ENCODE measurements around the gene CACNA2D1.
"Not testable (repeated sequence)": the region's sequence is repeated elsewhere in the genome, so short reads cannot be mapped to it uniquely, and the experiment has no call there.

Gene CACNA2D1

DNA sequence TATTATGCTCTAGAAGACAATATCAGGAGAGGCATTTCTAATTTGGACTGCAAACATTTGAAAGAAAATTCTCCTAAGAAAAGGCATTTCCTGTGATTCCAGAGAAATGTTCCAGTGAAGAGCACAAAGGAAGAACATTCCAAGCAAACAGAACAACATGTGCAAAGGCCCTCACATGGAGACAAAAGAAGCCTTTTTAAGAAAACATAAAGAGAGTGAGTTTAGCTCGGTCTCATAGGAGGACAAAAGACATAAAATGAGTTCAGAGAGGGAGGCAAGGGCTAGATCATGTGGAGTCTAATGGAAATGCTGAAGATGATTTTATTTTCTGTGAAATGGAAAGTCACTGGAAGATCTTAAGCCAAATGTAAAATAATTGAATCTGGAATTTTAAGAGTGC is 404.0 kb downstream of the CACNA2D1 start:
- DNase-seq (ENCODE audit: low spot score) = no peak

DNA sequence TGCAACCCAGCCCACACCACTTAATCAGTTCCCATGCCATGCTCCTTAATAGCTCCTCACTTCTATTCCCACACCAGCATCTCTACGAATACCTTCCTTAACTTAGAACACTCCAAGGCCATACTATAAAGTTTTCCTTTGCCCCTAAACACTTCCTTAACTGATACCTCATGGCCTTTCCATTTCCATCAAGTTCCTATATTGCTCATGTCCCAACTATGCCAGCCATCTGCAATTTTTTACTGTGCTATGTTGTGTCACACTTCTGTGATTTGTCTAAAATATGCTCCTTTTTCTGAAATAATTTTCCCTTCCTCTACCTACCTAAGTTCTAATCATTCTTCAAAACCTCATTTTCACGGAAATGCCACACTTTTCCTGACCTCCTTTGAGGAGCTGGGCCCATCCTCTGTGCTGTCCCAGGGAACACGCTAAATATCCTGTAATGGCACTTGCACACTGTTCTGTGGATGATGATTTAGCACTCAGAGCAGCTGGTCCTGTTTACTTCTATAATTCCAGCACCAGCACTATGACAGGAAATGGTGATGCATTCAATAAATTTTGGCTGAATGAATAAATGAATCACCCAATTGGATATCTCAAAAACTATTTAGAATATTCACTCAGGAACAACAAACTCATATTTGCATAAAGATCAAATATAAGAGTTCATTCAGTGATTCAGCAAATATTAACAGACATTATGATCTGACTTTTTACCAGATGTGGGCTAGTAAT is 407.3 kb downstream of the CACNA2D1 start:
- no peak for DNase-seq (ENCODE audit: low spot score)

DNA sequence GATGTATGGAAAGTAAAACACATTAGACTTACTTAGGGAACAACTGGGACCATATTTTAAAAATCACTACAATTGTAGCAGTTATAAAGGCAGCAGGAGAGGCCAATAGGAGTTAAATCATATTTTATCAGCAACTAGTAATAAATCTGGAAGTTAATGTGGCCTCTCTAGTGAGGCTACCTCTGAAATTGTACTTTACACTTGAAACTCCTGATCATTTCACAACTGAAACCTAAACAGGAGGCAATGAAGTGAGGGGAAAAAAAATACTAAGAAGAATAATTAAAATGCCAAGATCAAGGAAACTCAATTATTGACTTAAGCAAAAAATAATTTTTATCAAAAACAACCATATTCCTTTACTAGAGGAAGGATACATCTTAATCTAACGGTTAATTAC is 408.1 kb downstream of the CACNA2D1 start:
- DNase-seq (ENCODE audit: low spot score) = no peak

DNA sequence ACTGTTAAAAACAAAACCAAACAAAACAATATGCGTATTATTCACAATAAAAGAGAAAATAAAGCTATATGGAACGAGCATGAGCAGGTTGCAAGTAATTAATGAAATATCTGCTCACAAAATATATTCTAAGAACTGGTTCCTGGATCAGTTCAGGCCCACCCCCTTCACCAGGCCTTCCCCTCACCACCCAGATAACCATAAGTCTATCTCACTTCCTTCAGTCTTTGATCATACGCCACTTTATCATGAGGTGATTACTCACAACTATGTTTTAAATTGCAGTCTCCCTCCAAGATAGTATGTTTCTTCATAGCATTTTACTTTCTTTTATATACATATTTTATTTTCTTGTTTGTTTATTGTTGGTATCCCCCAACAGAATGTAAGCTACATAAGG is 410.7 kb downstream of the CACNA2D1 start:
- DNase-seq (ENCODE audit: low spot score) = no peak

DNA sequence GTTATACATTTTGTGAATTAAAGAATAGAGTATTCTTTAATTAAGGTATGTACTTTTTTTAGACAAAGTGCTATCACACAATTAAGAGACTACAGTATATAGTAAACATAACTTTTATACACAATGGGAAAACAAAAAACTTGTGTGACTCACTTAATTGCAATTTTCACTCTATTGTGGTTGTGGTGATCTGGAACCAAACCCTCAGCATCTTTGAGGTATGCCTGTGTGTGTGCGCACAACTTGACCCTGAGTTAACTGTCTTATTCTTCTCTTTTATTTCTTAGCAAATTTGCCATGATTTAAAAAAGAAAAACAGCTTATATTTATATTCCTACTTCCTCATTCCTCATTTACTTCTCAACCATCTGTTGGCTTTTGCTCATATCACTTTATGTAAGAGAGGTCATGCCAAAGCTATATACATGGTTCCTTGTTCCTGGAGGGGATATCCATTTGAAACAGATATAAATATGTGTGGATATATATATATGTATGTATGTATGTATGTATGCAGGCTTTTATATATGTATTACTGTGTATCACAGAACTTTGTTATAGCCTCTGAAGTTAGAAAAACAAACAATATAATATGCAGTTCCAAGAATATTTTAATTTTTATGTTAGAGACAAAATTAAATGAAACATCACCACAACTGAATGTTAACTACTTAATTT is 414.2 kb downstream of the CACNA2D1 start:
- no peak for DNase-seq (ENCODE audit: low spot score)

DNA sequence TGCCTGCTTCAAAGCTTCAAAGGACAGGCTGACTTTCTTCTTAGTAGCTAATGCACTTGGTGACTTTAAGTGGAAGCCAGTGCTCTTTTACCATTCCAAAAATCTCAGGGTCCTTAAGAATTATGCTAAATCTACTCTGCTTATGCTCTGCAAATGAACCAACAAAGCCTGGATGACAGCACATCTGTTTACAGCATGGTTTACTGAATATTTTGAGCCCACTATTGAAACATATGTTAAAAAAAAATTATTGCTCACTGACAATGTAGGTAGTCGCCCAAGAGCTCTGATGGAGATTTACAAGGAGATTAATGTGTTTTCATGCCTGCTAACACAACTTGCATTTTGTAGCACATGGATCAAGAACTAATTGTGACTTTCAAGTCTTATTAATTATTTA is 415.5 kb downstream of the CACNA2D1 start:
- DNase-seq (ENCODE audit: low spot score) = no peak

DNA sequence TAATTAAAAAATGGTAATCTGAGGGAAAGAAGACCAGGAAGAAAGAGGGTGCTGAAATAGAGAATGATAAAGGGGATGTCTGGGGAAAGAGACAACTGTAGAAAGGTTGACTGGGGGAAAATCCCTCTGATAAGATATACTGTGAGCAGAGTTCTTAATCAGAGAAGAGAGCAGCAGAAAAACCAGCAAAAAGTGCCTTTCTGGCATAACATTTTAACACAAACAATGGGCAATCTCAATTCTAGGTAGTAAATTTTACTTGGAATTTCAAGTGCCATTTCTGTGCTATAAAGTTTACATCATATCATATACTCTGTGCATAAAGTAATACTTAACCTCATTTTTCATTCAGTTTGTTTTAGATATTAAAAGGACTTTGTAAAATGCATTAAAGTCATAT is 421.9 kb downstream of the CACNA2D1 start:
- DNase-seq (ENCODE audit: low spot score) = no peak

DNA sequence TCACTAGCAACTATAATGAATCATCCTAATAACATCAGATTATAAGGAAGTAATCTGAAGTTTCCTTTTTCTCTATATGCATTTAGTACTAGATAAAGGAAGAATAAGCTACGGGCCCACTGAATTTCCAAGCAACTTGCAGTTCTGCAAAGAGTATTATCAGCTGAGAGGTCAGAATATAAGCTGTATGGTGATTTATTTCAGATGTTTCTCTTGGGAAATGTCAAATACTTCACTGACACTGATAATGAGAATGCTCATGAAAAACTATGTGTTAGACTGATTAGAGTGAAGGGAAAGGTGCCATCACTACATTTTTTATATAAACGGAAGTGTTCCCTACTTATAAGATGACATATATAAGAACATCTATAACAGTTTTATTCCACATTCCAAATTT is 422.5 kb downstream of the CACNA2D1 start:
- DNase-seq (ENCODE audit: low spot score) = no peak

DNA sequence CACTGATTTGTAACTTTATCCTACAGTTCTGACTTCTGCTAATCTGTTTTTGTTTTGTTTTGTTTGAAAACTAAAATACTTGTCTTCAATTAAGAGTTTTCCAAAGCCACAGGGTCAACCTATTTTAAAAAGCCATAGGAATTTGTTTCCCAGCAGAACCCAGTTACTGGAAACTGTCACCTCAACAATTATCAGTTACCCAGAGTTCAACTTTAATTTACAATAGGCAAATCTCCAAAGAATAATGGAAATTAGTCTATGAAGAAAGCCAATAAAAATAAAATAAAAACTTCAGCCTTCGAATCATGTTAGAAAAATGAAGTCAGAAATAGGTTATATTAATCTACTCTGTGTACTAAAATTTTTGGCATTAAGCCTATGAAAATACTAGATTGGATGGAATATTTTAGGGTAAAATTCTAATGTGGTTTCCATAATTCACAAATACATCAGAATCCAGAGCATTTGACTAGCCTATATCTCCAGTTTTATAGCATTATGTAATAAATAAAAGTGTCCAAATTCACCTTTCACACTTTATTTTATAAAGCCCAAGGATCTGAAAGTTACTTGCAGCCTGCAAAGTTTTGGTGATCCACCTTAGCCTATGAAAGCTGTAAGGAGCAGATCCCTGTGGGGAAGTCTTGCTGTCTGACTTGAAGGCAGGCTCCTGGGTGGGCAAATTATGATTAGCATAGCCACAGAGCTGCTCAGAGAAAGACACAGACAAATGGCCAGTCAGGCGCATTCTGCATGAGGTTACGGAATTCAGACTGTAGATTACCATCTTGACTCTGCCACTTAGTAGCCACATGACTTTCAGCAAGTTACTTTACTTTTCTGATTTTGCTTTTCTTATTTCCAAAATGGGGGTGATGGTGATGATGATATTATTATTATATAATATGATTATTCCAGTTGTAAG is 423.8 kb downstream of the CACNA2D1 start:
- DNase-seq (ENCODE audit: low spot score) = no peak

DNA sequence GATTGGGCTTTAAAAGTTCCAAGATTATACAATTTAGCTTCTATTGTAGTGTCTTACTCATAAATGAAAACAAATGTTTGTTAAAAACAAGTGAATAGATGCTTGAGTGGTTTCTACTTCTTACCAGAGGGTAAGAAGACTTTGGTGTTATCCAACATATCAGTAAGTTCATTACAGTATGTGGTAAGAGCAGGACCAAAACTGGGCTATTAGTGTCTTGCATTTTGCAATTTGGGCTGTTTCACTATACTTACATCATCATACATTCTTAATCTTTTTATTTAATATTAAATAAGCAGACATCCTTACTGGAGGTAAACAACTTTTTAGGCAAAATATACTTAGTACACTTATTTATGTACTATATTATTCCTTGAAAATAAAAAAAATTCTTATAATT is 425.4 kb downstream of the CACNA2D1 start:
- no peak for DNase-seq (ENCODE audit: low spot score)

DNA sequence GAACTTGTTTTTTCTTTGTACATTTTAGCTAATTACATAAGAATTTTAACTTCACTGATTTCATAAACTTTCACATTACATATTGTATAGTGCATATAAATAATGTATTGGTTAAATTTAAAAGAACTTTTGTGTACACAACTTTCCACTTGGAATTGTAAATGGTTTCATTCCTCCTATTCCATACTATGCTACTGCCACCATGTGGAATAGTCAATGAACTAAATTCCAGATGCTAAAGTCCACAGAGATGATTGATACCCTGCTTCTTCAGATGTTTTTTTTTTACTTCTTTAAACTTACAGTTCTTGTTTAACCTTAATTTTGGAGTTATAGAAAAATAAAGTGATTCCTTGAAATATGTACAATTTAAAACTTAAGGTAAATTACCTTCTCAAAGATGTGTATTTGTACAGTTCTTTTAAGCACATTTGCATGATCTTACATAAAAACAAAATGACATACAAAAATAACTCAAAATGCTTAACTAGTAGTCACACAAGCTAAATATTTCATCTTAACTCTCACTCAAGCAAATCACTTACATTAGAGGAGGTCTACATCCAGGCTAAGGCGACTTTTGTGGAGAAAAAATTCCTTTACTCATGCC is 426.1 kb downstream of the CACNA2D1 start:
- DNase-seq (ENCODE audit: low spot score) = no peak

DNA sequence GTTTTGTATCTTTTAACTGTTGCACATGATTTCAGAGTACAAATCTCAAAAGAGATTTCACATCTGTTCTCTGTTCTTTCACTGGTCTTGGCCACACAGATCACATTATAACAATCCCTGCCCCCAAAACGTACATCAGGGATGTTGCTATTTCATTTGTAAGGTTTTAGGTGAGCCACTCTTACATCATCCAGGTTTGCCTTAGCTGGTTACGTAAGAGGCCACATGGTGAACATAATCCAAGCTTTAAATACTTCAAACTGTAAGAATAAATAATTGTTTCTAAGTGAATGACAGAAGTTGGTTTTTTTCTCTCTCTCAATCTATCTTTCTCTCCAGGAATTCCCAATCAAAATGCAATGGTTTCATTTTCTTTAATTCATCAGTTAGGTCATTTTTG is 427.8 kb downstream of the CACNA2D1 start:
- DNase-seq (ENCODE audit: low spot score) = no peak

DNA sequence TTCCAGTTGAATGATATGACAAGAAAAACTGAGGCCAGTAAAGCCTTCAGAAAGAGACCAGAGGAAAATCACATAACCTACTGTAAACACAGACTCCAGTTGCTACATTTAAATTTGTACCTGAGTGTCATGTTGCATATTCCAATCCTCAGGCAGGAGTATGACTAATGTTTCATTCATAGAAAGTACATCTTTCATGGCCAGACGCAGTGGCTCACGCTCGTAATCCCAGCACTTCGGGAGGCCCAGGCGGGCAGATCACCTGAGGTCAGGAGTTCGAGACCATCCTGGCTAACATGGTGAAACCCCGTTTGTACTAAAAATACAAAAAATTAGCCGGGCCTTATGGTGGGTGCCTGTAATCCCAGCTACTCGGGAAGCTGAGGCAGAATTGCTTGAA is 429.0 kb downstream of the CACNA2D1 start:
- not testable (repeated sequence) for DNase-seq (ENCODE audit: low spot score)

DNA sequence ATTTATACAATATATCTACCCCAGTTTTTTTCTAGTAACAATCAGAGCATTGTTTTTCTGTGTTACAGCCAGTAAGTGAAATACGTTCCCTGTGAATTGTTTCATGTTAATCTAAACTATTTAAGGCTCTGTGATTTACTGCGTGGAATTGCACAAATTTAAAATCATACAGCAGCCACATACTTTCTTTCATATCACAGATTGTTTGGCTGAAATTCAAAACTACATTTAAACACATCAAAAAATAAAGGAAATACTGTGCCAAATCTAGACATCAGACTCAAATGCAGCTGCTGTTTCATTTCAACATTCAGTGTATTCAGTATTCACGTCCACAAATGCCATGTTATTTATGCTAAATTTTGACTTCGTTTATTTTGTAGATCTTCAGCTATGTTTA is 431.1 kb downstream of the CACNA2D1 start:
- no peak for DNase-seq (ENCODE audit: low spot score)

DNA sequence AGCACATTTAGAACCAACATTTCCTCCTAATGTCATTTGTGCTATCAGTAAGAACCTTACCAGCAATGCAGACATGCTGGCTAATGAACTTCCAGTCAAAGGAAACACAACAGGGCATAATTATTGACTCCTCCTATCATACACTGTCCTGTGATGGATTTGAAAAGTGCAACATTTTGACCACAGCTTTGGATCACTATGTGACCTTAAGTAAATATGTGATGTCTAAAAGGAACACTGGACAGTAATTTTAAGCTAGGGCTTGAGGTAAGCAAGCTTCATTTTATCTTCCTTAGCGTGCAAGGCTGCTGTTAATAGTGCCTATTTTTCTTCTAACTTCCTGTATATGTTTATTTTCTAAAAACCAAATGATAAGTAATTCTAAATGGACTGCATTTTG is 433.2 kb downstream of the CACNA2D1 start:
- no peak for DNase-seq (ENCODE audit: low spot score)

DNA sequence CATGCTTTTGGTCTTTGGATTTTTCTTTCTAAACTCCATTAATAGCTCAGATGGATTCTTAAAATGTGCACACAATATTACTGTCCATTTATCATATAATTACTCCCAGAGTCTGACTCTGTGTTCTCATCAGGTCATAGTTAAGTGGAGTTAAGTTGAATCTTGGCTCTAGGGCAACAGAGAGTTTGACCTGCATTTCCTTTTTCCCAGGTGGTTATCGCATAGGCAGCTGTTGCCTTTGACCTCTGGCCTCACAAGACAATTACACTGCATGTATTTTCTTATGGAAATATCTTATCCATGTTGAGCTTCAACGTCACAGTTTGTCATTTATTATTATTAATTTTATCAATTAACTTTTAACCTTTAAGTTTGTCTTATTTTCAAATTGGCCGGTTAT is 436.3 kb downstream of the CACNA2D1 start:
- DNase-seq (ENCODE audit: low spot score) = no peak

DNA sequence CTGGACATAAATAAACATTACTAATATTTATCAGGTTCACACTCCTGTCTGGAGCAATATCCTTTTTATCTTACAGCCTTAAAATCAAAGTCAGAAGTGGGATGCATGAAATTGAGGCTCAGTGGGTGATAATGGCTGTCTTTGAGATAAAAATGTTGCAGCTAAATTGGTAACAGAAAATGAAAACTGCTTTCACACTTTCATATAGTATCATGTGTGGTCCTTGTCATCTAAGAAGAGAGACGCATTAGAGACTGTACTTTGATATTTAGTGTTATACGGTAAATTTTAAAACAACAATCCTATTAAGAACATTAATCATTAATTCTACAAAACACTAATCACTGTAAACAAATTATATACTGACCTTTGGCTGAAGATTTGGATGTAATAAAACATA is 438.5 kb downstream of the CACNA2D1 start:
- no peak for DNase-seq (ENCODE audit: low spot score)

DNA sequence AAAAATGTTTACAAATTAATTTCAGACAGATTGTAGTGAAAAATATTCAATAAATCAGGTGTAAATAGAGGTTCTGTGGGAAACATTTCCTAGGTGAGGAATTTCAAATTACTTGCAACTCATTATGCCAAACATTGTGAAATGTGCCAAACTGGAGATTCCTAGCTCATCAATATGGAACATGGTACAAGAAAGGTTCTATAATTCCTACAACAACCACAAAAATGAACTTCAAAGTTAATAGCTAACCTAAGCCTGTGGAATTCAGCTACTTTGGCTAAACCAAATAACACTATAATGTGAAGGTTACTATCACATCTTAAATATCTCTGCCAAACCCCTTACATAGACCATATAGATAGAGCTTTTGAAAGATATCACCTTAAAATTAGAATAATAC is 450.4 kb downstream of the CACNA2D1 start:
- no peak for DNase-seq (ENCODE audit: low spot score)

DNA sequence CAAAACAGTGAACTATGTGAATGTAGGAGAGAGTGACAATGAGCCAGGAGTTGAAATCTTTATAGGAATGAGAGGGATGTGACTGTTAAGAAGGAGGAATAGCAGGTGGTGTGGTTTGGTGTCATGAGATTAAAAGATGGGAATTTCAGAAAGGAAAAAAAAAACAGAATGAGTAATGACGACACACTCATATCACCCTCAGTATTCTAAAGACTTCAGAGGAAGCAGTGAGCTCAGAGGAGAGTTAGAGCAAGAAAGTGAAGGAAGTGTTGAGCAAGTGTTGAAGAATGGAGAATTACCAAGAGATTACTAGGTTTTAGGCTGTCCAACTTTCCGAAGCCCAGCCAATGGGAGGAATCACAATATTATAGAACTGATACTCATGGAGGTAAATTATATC is 453.2 kb downstream of the CACNA2D1 start:
- no peak for DNase-seq (ENCODE audit: low spot score)

DNA sequence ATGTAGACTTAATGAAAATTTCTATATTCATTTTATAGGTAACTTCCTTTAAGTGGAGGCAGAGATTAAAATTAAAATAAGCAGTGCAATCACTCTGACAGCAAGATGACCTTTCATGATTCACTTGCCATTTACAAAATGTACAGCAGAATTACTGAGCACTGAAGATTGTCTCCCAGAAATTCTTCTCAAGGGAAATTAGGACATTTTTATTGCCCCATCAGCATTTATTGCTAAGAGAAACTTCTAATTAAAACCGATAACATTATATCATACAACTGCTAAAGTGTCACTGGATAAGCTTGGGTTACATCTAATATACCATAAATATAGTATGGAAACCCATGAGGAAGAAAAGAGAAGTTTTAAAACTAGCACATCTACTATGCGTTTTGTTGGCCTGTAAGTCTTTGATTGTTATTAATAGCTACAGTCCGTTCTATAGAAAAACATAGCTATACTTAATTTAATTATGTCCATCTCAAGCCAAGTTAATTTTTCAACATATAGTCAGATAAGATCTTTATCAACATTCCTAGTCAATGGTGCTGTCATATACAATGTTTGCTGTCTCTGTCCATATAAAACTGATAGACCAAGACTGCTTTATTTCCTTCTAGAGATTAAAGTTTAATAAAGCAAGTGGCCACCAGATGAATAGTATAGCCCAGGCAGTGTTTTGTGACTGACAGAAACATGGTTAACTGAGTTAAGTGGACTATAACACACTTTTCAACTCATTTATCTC is 456.7 kb downstream of the CACNA2D1 start:
- DNase-seq (ENCODE audit: low spot score) = no peak

DNA sequence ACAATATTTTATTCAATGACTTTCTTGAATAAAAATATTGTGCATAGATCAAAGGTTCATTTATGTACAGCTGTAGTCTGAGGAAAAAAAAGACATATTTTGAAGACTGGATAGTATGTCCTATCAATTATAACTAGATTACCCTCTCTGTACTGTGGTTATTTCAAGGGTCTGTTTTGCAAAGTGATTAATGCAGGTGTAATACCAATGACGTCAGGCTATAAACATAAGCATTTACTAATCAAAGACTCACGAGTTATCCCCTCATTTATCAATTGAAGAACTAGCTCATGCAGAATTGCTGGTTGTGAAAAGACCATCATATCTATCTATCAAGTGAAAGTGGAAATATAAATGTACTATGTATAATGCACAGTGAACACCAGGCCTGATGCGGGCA is 460.2 kb downstream of the CACNA2D1 start:
- no peak for DNase-seq (ENCODE audit: low spot score)

DNA sequence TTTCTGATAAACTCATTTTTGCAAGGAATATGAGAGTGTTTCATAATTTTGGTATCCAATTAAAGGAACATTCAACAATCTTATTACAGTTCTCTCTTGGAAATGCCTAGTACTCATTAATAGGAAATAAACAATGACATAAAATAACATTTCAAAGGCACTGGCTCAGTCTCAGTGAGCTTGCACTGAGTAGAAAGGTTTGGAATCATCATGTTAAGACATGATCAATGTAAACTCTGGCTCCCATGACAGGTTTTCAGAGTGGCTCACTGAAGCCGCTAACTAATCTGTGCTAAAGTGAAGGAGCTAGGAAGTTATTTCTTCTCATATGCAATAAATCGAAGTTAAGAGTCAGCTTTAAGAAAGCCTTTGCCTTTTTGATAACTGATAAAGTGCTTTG is 470.5 kb downstream of the CACNA2D1 start:
- DNase-seq (ENCODE audit: low spot score) = no peak

Measured in CD4-positive, alpha-beta T cell treated with Interleukin-6 at 100 ng/mL for 8 hours (primary cell).